HG02852 (cell line): ENCODE data around the gene ORAI2.

ENCODE experiments used
- ATAC-seq: cut with Tn5 transposase; IDR thresholded peaks from one replicate; pipeline ENCODE4 v1.9.1; 2021; ENCODE audit warnings: mild to moderate bottlenecking, moderate library complexity; ENCODE audit not compliant: unreplicated experiment

Gene ORAI2

GRCh38 chr7:102413611-102414010, 19.8 kb upstream of the ORAI2 start:
- ATAC-seq: no peak

DNA sequence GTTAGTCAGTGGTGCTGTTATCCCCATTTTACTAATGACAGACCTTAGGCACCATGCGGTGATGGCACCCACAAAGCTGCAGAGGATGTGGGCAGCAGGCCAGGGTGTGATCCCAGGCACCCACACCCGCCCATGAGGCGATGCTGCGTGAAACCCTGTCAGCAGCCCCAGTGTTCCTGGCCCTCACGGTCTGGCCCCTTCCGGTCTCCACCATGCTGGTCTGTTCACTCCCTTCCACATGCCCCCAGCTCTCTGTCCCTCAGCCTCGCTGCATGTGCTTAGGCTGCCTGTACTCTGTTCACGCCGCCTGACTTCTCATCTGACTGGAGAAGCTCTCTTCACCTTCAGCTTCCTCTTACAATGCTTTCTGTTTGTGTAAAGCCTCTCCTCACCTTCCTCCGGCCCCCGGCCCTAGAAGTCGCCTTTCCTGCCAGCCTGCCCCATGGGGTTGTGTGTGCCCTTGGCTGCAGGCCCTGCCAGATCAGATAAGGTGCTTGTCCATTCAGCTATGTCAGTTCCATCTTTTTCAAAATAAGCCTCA, 17.6 kb upstream of the ORAI2 start:
- peak; percentile 50 for ATAC-seq

GRCh38 chr7:102416406-102416805, 17.0 kb upstream of the ORAI2 start:
- ATAC-seq: no peak

- no peak for ATAC-seq
Measured at GRCh38 chr7:102417105-102417504, 16.3 kb upstream of the ORAI2 start.

- no peak for ATAC-seq
Measured at GRCh38 chr7:102418592-102418991, 14.8 kb upstream of the ORAI2 start.

GRCh38 chr7:102421706-102422240, 11.6 kb upstream of the ORAI2 start:
- no peak for ATAC-seq

- ATAC-seq: no peak
Measured at GRCh38 chr7:102424129-102424551, 9.2 kb upstream of the ORAI2 start.

DNA sequence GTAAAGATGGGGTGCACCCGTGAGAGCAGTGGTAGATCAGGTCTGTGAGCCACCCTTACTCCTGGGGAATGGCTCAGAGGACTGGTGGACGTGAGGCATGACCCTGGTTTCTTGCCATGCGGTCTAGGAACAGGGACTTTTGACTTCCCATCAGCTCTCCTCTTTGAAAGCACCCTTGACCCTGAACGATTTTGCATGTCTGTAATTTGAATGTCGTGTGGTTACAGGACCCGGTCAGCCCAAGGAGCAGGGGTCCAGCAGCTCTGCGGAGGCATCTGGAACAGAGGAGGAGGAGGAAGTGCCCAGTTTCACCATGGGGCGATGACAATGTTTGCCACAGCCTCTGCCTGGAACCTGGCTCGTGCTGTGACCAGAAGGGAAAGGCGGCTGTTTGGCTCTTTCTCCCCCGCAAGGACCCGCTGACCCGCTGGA, 8.6 kb upstream of the ORAI2 start:
- no peak for ATAC-seq

DNA sequence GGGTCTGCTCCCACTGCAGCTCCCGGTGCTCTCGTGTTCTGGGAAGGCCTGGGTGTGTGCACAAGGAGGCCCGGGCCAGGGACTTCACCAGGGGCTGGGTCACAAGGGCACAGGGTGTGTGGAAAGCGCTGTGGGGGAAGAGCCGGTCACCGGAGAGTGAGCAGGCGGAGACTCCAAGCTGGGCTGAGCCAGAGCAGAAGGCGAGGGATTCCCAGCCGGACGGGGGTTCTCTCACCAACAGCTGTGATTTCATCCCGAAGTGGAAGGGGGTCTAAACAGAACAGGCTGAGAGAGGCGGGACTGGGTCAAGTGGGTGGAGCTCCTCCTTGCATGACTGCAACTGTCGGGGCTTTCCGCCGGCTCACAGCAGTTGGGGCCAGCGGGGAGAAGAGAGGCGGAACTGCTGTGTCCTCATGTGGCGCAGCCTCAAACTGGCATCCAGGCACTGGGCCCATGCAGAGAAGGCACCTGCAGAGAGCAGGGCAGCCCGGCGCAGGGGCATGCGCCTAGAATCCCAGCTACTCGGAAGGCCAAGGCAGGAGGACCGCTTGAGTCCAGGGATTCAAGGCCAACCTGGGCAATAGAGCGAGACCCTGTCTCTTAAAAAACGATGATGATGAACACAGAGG, 7.6 kb upstream of the ORAI2 start:
- ATAC-seq: peak; percentile 66

DNA sequence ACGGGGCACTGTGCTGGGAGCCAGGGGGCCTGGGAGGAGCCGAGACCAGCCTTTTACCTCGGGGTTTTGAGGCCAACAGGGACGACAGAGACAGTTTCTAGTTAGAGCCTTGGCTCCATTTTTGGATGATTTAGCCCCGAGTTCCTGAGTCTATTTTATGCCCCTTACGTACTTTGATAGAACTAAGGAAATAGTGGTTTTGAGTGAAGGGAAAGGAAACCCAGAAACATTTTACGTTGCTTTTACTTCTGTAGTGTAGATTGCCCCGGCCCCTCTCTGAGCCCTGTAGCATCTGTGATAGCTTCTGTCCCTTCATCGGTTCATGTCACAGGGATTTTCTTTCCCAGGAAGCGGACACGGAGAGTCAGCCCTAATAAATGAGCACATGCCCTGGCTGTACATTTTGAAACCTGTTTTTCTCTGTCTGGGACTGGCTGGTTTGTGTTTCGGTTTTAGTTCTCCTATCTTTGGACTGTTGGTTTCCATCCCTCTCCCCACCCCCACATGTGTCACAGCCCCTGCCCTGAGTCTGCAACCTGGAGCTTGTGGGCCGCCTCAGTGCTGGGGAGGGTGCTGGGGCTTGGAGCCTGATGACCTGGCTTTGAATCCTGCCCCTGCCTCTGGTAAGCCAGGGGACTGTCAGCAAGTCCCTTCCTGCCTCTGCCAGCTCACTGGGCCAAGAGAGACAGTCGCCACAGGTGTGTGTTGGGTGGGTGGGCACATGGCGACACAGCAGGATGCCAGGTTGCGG, 6.9 kb upstream of the ORAI2 start:
- peak; percentile 59 for ATAC-seq

GRCh38 chr7:102427019-102427405, 6.4 kb upstream of the ORAI2 start:
- no peak for ATAC-seq

DNA sequence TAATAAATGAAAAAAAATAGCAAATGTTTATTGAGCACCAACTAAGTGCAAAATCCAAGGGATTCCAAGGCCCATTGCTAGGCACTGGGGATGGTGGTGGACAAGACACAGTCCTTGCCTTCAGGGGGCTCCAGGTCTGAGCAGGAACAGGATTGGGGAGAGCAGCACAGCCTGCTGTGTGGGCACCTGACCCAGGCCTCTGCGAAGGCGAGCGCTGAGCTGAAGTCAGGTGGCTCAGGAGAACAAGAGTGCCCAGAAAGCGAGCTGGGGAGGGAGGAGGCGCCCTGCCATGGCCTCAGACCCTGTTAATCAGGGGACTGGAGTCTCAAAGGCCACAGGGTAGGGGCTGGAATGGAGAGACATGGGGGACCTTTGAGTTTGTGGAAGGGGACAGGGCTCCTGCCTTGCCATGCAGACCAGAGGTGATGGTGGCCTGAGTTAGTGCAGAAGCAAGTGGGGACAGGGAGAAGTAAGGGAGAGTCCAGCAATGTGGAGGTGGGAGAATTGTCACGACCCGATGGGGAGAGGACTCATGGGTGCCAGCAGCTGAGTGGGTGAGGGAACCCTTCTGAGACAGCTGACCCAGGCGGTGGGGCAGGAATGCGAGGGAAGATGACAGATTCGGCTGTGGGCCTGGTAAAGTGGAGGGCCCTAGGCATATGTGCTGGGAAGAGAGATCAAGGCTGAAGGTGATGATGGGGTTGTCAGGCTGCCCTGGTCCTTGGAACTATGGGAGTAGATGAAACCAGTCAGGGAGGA, 4.1 kb upstream of the ORAI2 start:
- ATAC-seq: no peak

GRCh38 chr7:102431617-102432298, 1.6 kb upstream of the ORAI2 start:
- no peak for ATAC-seq

GRCh38 chr7:102432442-102433218, 745 bp upstream of the ORAI2 start:
- peak; percentile 16 for ATAC-seq

GRCh38 chr7:102434039-102434486, 688 bp downstream of the ORAI2 start:
- peak; percentile 8 for ATAC-seq

GRCh38 chr7:102436118-102436517, 2.7 kb downstream of the ORAI2 start:
- ATAC-seq: no peak

GRCh38 chr7:102439963-102440795, 6.8 kb downstream of the ORAI2 start:
- no peak for ATAC-seq

GRCh38 chr7:102444961-102445673, 11.7 kb downstream of the ORAI2 start:
- ATAC-seq: no peak
